HG02973 (cell line): ENCODE results near the gene IQCK.

Source experiments
- ATAC-seq: cut with Tn5 transposase; IDR thresholded peaks from one replicate; pipeline ENCODE4 v1.9.1; 2021; ENCODE audit warnings: moderate library complexity; ENCODE audit not compliant: unreplicated experiment

Gene IQCK

DNA sequence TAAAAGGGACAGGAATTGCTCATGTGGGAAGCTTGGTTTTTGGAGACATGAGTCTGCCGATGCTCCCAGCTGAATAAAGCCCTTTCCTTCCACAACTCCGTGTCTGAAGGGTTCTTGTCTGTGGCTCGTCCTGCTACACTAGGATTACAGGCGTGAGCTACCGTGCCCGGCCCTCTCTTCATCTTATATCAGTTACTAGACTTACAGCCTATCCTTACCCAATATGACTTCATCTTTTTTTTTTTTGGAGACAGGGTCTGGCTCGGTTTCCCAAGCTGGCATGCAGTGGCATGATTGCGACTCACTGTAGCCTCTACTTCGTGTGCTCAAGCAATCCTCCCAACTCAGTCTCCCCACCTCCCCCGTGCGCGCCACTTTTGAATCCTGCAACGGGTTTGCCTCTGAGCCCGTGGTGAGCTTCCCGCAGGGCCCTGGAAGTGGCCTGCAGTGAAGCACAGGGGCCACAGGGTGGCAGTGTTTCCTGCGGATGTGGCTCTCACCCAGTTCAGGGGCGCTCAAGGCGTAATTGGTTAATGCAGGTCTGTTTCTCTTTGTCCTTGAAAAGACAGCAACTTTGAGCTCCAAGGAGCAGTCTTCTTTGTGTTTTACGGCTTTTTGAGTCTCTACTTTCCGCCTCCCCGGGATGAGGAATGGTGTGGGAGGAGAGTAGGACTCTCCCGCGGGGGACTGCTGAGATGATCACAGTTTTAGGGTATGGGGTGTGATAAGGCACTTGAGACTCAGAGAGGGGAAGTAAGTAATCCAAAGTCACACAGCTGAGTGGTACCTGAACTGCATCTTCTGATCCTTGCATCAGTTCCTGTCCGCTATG, 189.3 kb downstream of the IQCK start:
- peak; percentile 67 for ATAC-seq
